DOHH2 (cell line): ENCODE results near the gene GRIN2A.

Experiments used
- EZH2phosphoT487 ChIP-seq: fragments of 200-600 bp; sonication (generic); IDR thresholded peaks from 2 replicates; pipeline ENCODE4 v1.6.1; 2017; ENCODE audit warnings: borderline replicate concordance, mild to moderate bottlenecking, antibody characterized with exemption, low read length, moderate library complexity, mixed read lengths
- TF ChIP-seq, protein P1 (sequence below): fragments of 200-600 bp; sonication (generic); IDR thresholded peaks from one replicate; pipeline ENCODE4 v1.5.1; 2014; ENCODE audit warnings: antibody characterized with exemption, mild to moderate bottlenecking, low read depth, low read length; ENCODE audit not compliant: poor library complexity, severe bottlenecking

DNA sequence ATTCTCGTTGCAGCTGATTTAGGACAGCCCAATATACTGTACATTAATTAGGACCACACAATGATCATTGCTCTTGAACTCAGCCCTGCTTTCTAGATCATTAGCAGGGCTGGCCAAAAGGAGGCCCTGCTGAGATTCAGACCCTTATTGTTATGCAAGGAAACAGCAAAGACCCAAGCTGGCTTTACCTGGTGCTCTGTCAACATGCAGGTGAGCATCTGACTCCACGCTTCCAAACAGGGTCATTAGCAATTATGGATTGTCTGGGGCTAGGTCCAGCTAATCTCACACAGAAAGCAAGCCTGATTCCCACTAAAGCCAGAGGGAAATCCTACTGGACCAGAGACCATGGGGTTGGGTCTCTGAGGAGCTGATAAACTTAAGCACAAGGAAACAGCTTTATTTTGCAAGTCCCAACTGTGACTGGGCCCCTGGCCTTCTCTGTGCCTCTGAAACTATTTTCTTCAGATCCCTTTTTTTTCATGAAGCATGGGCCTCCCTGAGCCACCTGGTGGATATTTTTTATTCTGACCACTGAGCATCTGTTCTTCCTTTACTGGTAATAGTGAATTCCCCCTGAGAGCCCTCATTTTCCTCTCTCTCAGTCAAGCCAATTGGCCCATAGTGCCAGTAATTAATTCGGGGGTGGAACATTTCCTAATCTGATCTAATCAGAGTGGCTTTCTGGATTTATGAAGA lies 236.1 kb downstream of the GRIN2A start:
- TF ChIP-seq, protein P1, sequence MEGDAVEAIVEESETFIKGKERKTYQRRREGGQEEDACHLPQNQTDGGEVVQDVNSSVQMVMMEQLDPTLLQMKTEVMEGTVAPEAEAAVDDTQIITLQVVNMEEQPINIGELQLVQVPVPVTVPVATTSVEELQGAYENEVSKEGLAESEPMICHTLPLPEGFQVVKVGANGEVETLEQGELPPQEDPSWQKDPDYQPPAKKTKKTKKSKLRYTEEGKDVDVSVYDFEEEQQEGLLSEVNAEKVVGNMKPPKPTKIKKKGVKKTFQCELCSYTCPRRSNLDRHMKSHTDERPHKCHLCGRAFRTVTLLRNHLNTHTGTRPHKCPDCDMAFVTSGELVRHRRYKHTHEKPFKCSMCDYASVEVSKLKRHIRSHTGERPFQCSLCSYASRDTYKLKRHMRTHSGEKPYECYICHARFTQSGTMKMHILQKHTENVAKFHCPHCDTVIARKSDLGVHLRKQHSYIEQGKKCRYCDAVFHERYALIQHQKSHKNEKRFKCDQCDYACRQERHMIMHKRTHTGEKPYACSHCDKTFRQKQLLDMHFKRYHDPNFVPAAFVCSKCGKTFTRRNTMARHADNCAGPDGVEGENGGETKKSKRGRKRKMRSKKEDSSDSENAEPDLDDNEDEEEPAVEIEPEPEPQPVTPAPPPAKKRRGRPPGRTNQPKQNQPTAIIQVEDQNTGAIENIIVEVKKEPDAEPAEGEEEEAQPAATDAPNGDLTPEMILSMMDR, result no peak
- no peak for TF ChIP-seq EZH2phosphoT487
